ENCODE results near the gene MRPL11.

Gene MRPL11

GRCh38 chr11:66386171-66387069 lies 52.2 kb downstream of the MRPL11 start:
- TF ChIP-seq CTCF (conservative IDR thresholded peaks at IDR 0.05; ENCODE audit: low read depth, low read length) = peak; percentile 96
- peak; percentile 93 for DNase-seq (ENCODE audit: low read depth)
- peak overlapping the region; percentile 39 for H3K4me3 ChIP-seq (ENCODE audit: low read depth, low read length)
